DOHH2 (cell line): ENCODE data around the gene ZNF790.

ENCODE experiments used
- H3F3A ChIP-seq: fragments of 200-600 bp; sonication (generic), shearing (Covaris generic); 2 replicates; pipeline ENCODE4 v1.6.0; 2016; ENCODE audit warnings: antibody characterized with exemption, mild to moderate bottlenecking; ENCODE audit not compliant: control insufficient read depth, insufficient read depth
- H3K27ac ChIP-seq: fragments of 200-600 bp; sonication (generic); 2 replicates; pipeline ENCODE4 v1.5.1; 2014; ENCODE audit warnings: low read depth, mild to moderate bottlenecking, low read length, moderate library complexity
- H3K27me3 ChIP-seq: fragments of 200-600 bp; sonication (generic); 2 replicates; pipeline ENCODE4 v1.6.1; 2014; ENCODE audit warnings: mild to moderate bottlenecking, low read length, mixed read lengths; ENCODE audit not compliant: control insufficient read depth
- H3K36me3 ChIP-seq: fragments of 200-600 bp; sonication (generic); 2 replicates; pipeline ENCODE4 v1.6.1; 2014; ENCODE audit warnings: mild to moderate bottlenecking, low read length, moderate library complexity, mixed read lengths; ENCODE audit not compliant: control insufficient read depth
- H3K4me1 ChIP-seq: fragments of 200-600 bp; sonication (generic); 2 replicates; pipeline ENCODE4 v1.6.1; 2014; ENCODE audit warnings: mild to moderate bottlenecking, low read length, mixed read lengths; ENCODE audit not compliant: control insufficient read depth
- H3K4me2 ChIP-seq: fragments of 200-600 bp; sonication (generic); 2 replicates; pipeline ENCODE4 v1.6.0; 2014; ENCODE audit warnings: mild to moderate bottlenecking, low read length, moderate library complexity
- H3K4me3 ChIP-seq: fragments of 200-600 bp; sonication (generic); 2 replicates; pipeline ENCODE4 v1.5.1; 2014; ENCODE audit warnings: mild to moderate bottlenecking, low read length, mixed read lengths
- H3K79me2 ChIP-seq: fragments of 200-600 bp; sonication (generic); 2 replicates; pipeline ENCODE4 v1.6.1; 2014; ENCODE audit warnings: mild to moderate bottlenecking, low read length, mixed read lengths; ENCODE audit not compliant: control insufficient read depth
- H3K9me2 ChIP-seq: fragments of 200-600 bp; sonication (generic); replicated peaks from 2 replicates; pipeline ENCODE4 v1.6.1; 2014; ENCODE audit warnings: mild to moderate bottlenecking, low read length, mixed read lengths; ENCODE audit not compliant: control insufficient read depth
- H3K9me3 ChIP-seq: fragments of 200-600 bp; sonication (generic); 2 replicates; pipeline ENCODE4 v1.6.1; 2014; ENCODE audit warnings: antibody characterized with exemption, low read length, mixed read lengths; ENCODE audit not compliant: control insufficient read depth, insufficient read depth
- H4K20me1 ChIP-seq: fragments of 200-600 bp; sonication (generic); 2 replicates; pipeline ENCODE4 v1.6.0; 2014; ENCODE audit warnings: low read depth, mild to moderate bottlenecking, antibody characterized with exemption, low read length, moderate library complexity; ENCODE audit not compliant: control insufficient read depth, insufficient read depth
- EZH2phosphoT487 ChIP-seq: fragments of 200-600 bp; sonication (generic); IDR thresholded peaks from 2 replicates; pipeline ENCODE4 v1.6.1; 2017; ENCODE audit warnings: borderline replicate concordance, mild to moderate bottlenecking, antibody characterized with exemption, low read length, moderate library complexity, mixed read lengths
- TF ChIP-seq, protein P1 (sequence below): fragments of 200-600 bp; sonication (generic); IDR thresholded peaks from one replicate; pipeline ENCODE4 v1.5.1; 2014; ENCODE audit warnings: antibody characterized with exemption, mild to moderate bottlenecking, low read depth, low read length; ENCODE audit not compliant: poor library complexity, severe bottlenecking

The ZNF790 gene

DNA sequence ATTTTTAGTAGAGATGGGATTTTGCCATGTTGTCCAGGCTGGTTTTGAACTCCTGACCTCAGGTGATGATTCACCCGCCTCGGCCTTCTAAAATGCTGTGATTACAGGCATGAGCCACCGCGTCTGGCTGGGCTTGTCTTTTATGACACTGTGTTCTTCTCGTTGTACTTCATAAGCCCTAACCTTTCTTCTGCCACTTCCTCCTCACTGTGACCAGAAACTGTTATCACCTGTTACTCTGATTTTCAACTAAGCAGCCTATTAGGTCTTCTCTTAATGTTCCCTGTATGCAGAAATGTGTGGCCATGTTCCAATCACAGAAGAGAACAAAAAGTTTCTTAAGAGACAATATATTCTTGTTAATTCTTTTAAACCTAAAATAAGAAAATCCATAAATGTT is 16.4 kb downstream of the ZNF790 start:
- H3K27ac ChIP-seq = no peak overlapping the region
- H3K36me3 ChIP-seq = no peaks in the 10 kb centered on the region
- H3K4me1 ChIP-seq = no peaks in the 10 kb centered on the region
- no peak overlapping the region for H3K4me3 ChIP-seq
- H3F3A ChIP-seq = no peaks in the 10 kb centered on the region
- TF ChIP-seq EZH2phosphoT487 = no peak
- TF ChIP-seq, protein P1, sequence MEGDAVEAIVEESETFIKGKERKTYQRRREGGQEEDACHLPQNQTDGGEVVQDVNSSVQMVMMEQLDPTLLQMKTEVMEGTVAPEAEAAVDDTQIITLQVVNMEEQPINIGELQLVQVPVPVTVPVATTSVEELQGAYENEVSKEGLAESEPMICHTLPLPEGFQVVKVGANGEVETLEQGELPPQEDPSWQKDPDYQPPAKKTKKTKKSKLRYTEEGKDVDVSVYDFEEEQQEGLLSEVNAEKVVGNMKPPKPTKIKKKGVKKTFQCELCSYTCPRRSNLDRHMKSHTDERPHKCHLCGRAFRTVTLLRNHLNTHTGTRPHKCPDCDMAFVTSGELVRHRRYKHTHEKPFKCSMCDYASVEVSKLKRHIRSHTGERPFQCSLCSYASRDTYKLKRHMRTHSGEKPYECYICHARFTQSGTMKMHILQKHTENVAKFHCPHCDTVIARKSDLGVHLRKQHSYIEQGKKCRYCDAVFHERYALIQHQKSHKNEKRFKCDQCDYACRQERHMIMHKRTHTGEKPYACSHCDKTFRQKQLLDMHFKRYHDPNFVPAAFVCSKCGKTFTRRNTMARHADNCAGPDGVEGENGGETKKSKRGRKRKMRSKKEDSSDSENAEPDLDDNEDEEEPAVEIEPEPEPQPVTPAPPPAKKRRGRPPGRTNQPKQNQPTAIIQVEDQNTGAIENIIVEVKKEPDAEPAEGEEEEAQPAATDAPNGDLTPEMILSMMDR = no peak
- H3K79me2 ChIP-seq = no peaks in the 10 kb centered on the region
- H3K9me3 ChIP-seq = peaks cover 43% of the 10 kb centered on the region
- H3K9me2 ChIP-seq = no peaks in the 10 kb centered on the region
- H4K20me1 ChIP-seq = no peaks in the 10 kb centered on the region
- no peaks in the 10 kb centered on the region for H3K27me3 ChIP-seq
- H3K4me2 ChIP-seq = no peak overlapping the region

DNA sequence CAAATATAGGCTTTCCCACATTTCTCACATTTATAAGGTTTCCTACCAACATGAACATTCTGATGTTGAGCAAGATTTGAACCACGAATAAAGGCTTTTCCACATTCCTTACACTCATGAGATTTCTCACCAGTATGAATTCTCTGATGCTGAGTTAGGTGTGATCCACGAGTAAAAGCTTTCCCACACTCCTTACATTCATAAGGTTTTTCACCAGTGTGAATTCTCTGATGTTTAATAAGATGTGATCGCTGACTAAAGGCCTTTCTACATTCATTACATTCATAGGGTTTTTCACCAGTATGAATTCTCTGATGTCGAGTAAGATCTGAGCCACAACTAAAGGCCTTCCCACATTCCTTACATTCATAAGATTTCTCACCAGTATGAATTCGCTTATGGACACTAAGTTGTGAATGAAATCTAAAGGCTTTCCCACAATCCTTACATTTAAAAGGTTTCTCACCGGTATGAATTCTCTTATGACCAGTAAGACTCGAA is 19.0 kb downstream of the ZNF790 start:
- no peaks in the 10 kb centered on the region for H3K79me2 ChIP-seq
- no peaks in the 10 kb centered on the region for H3F3A ChIP-seq
- H4K20me1 ChIP-seq = no peaks in the 10 kb centered on the region
- H3K27ac ChIP-seq = no peak overlapping the region
- no peak overlapping the region for H3K4me2 ChIP-seq
- no peaks in the 10 kb centered on the region for H3K4me1 ChIP-seq
- no peak overlapping the region for H3K4me3 ChIP-seq
- H3K36me3 ChIP-seq = no peaks in the 10 kb centered on the region
- peaks cover 52% of the 10 kb centered on the region for H3K9me3 ChIP-seq
- no peaks in the 10 kb centered on the region for H3K27me3 ChIP-seq
- TF ChIP-seq, protein P1 = no peak
- no peak for TF ChIP-seq EZH2phosphoT487
- no peaks in the 10 kb centered on the region for H3K9me2 ChIP-seq

DNA sequence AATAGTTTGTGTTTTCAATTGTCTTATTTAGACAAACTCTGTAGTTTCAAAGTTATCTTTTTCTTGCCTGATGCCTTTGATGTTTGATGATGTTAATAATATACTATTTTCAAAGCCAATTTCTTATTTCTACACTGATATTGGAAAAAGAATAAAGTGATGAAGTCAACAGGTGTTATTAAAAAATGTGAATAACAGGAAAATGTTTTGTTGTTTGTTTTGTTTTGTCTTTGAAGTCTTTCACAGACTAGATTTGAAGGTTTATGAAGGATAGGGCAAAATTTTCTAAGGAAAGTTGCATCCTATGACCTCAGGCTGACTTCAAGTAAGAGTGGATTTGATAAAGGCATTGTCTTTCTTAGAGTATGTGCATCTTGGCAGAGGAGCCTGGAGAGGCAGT is 31.2 kb downstream of the ZNF790 start:
- no peaks in the 10 kb centered on the region for H3F3A ChIP-seq
- no peaks in the 10 kb centered on the region for H3K9me2 ChIP-seq
- peaks cover 4% of the 10 kb centered on the region; the same call in 1 of the 2 replicates for H3K9me3 ChIP-seq
- no peak overlapping the region for H3K4me3 ChIP-seq
- H3K4me2 ChIP-seq = no peak overlapping the region
- H3K27me3 ChIP-seq = no peaks in the 10 kb centered on the region
- H3K27ac ChIP-seq = no peak overlapping the region
- no peaks in the 10 kb centered on the region for H3K36me3 ChIP-seq
- no peaks in the 10 kb centered on the region for H3K79me2 ChIP-seq
- H4K20me1 ChIP-seq = no peaks in the 10 kb centered on the region
- no peak for TF ChIP-seq EZH2phosphoT487
- TF ChIP-seq, protein P1 = no peak
- H3K4me1 ChIP-seq = no peaks in the 10 kb centered on the region

DNA sequence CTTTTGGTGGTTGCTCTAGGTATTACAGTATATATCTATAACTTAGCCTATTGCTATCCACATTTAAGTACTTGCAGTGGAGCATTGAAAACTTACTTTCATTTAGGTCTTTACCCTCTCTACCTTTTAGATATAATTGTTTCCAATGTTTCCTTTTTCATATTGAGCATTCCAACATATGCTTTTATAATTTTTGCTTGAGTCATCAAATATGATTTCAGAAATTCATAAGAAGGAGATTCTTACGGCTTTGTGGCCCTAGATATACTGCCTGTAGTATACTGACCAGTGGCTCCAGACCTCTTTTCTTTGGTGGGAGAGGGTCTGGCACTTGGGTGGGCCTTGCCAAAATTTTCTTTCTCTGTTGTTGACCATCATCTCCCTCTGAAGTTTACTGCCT is 32.8 kb downstream of the ZNF790 start:
- no peaks in the 10 kb centered on the region for H3K79me2 ChIP-seq
- H3K4me1 ChIP-seq = no peaks in the 10 kb centered on the region
- TF ChIP-seq, protein P1 = no peak
- no peak overlapping the region for H3K4me3 ChIP-seq
- no peaks in the 10 kb centered on the region for H3K36me3 ChIP-seq
- H3K4me2 ChIP-seq = no peak overlapping the region
- no peak overlapping the region for H3K27ac ChIP-seq
- H3K27me3 ChIP-seq = no peaks in the 10 kb centered on the region
- peaks cover 4% of the 10 kb centered on the region; the same call in 1 of the 2 replicates for H3K9me3 ChIP-seq
- H4K20me1 ChIP-seq = no peaks in the 10 kb centered on the region
- H3F3A ChIP-seq = no peaks in the 10 kb centered on the region
- no peaks in the 10 kb centered on the region for H3K9me2 ChIP-seq
